Peyer's patch (tissue), 4 donors: ENCODE data around the gene CRBN.

Experiments
- POLR2A ChIP-seq, 2 donors: fragments of 450-650 bp; IDR thresholded peaks; one replicate each; pipeline ENCODE4 v1.5.1; 2017; ENCODE audit warnings: antibody characterized with exemption in 2 of 2, mild to moderate bottlenecking in 2 of 2, moderate library complexity in 2 of 2
- TF ChIP-seq, protein P1 (sequence below), 6 experiments: fragments of 450-650 bp in 4 of 6; fragments of 200-600 bp in 2 of 6; sonication (generic) in 1 of 6; IDR thresholded peaks; one replicate each; pipeline ENCODE4 v1.5.1; 2017 to 2019; ENCODE audit warnings: antibody characterized with exemption in 6 of 6, mild to moderate bottlenecking in 3 of 6, moderate library complexity in 1 of 6

DNA sequence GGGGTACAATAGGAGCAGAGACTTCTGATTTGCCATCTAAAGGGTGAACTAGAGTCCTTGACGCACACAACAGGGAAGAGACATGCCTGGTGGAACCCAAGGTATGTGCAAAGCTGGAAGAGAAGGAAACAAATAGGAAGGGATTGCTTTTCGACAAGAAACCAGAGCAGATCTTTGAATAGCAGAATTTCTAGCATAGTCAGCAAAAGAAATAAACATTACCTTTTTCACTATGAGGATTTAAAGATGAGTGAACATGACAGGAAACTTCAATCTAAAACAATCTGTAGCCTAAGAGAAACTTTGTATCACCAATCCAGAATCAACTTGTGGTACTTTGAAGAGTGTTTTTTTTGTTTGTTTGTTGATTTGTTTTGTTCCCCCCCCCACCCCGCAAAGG, 74.2 kb downstream of the CRBN start:
- TF ChIP-seq, protein P1, sequence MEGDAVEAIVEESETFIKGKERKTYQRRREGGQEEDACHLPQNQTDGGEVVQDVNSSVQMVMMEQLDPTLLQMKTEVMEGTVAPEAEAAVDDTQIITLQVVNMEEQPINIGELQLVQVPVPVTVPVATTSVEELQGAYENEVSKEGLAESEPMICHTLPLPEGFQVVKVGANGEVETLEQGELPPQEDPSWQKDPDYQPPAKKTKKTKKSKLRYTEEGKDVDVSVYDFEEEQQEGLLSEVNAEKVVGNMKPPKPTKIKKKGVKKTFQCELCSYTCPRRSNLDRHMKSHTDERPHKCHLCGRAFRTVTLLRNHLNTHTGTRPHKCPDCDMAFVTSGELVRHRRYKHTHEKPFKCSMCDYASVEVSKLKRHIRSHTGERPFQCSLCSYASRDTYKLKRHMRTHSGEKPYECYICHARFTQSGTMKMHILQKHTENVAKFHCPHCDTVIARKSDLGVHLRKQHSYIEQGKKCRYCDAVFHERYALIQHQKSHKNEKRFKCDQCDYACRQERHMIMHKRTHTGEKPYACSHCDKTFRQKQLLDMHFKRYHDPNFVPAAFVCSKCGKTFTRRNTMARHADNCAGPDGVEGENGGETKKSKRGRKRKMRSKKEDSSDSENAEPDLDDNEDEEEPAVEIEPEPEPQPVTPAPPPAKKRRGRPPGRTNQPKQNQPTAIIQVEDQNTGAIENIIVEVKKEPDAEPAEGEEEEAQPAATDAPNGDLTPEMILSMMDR (IDR thresholded peaks at IDR 0.05): no peak
- no peak for TF ChIP-seq POLR2A (IDR thresholded peaks at IDR 0.05)
